HepG2 (cell line): ENCODE measurements around the gene LRRC8E. TPM values are rescaled to one million over a fixed set of nuclear protein-coding genes. Genes with fewer than 3 reads are reported as not detected.

Experiments used
- ATAC-seq: fragments of 200-7000 bp; cut with Tn5 transposase; 3 replicates; pipeline ENCODE4 v1.9.1; 2020; ENCODE audit warnings: mild to moderate bottlenecking, moderate library complexity
- BruUV-seq: library from RNA; stranded (reverse); fragments of 400-500 nt; replicated peaks from 2 replicates; lab custom pipeline; 2021; lab: Mats Ljungman, UMichigan
- CTCF ChIA-PET: fragments of 300-600 bp; formaldehyde crosslinking; extraction: SDS; loops from one replicate; lab custom pipeline; 2021; ENCODE audit warnings: low total read pairs, inconsistent platforms, low intra/inter-chr PET ratio; lab: Yijun Ruan, JAX
- POLR2A ChIA-PET: fragments of 350-600 bp; sonication (Branson Sonifier 250); formaldehyde crosslinking; loops from one replicate; lab custom pipeline; 2020; ENCODE audit warnings: antibody characterized with exemption, inconsistent platforms; lab: Yijun Ruan, JAX
- DNase-seq: peaks from one replicate; pipeline ENCODE4 v3.0.0-alpha.2; 2015; ENCODE audit warnings: low spot score
- FAIRE-seq: peaks from 3 replicates; lab custom pipeline; 2011; peaks lifted over from hg19 to GRCh38; lab: Jason Lieb, UNC
- H2AFZ ChIP-seq: one replicate; pipeline ENCODE4 v1.6.1; 2011; ENCODE audit warnings: low read length, inconsistent platforms
- H3K27ac ChIP-seq: fragments of 300-600 bp; 3 replicates; pipeline ENCODE4 v1.8.0; 2011; ENCODE audit warnings: mixed run types, mild to moderate bottlenecking, mixed read lengths, low read length, inconsistent platforms; ENCODE audit not compliant: insufficient read depth; ENCODE audit errors: extremely low read length
- H3K27me3 ChIP-seq, 2 experiments: fragments of 200-600 bp in 1 of 2; 2 replicates in 1 of 2; 3 replicates in 1 of 2; pipeline versions ENCODE4 v1.6.0 to v1.8.0; 2011; ENCODE audit warnings: low read length in 2 of 2, mild to moderate bottlenecking in 2 of 2, moderate library complexity in 2 of 2, inconsistent platforms in 1 of 2; ENCODE audit not compliant: insufficient read depth in 2 of 2, control insufficient read depth in 1 of 2
- H3K36me3 ChIP-seq, 2 experiments: fragments of 200-600 bp in 1 of 2; replicated peaks in 1 of 2; 2 replicates in 1 of 2; 3 replicates in 1 of 2; pipeline versions ENCODE4 v1.5.1 to v1.8.0; 2011; ENCODE audit warnings: low read length in 2 of 2, inconsistent platforms in 1 of 2; ENCODE audit not compliant: insufficient read depth in 2 of 2, control insufficient read depth in 1 of 2
- H3K4me1 ChIP-seq: 2 replicates; pipeline ENCODE4 v1.5.1; 2012; ENCODE audit warnings: low read length, inconsistent platforms; ENCODE audit not compliant: insufficient read depth
- H3K4me2 ChIP-seq: 2 replicates; pipeline ENCODE4 v1.6.0; 2011; ENCODE audit warnings: low read depth, low read length, inconsistent platforms
- H3K4me3 ChIP-seq, 3 experiments: fragments of 200-600 bp in 1 of 3; sonication (generic), shearing (Covaris generic) in 1 of 3; replicated peaks in 1 of 3; 2 replicates each; pipeline ENCODE4 v1.5.1; 2011 to 2016; ENCODE audit warnings: low read length in 3 of 3, inconsistent platforms in 2 of 3, low read depth in 2 of 3, mild to moderate bottlenecking in 2 of 3, control low read depth in 1 of 3, mixed read lengths in 1 of 3; ENCODE audit not compliant: insufficient read depth in 1 of 3
- H3K79me2 ChIP-seq: one replicate; pipeline ENCODE4 v1.6.1; 2011; ENCODE audit warnings: low read length, inconsistent platforms; ENCODE audit not compliant: insufficient read depth
- H3K9ac ChIP-seq: 2 replicates; pipeline ENCODE4 v1.6.0; 2011; ENCODE audit warnings: mild to moderate bottlenecking, low read depth, low read length, inconsistent platforms; ENCODE audit not compliant: insufficient read depth
- H3K9me3 ChIP-seq: 2 replicates; pipeline ENCODE4 v1.5.1; 2012; ENCODE audit warnings: mild to moderate bottlenecking, low read length
- H4K20me1 ChIP-seq: 2 replicates; pipeline ENCODE4 v1.6.0; 2011; ENCODE audit warnings: inconsistent platforms, mild to moderate bottlenecking, low read length, moderate library complexity; ENCODE audit not compliant: insufficient read depth
- ATF5 ChIP-seq: sonication (generic); formaldehyde crosslinking; IDR thresholded peaks from 2 replicates; pipeline ENCODE4 v1.4.0; 2020; ENCODE audit warnings: mild to moderate bottlenecking, low read depth, missing genetic modification reagents
- GATA4 ChIP-seq: sonication (generic); IDR thresholded peaks from 2 replicates; pipeline ENCODE4 v1.6.1; 2016; ENCODE audit warnings: antibody characterized with exemption, low read depth, borderline replicate concordance
- MAX ChIP-seq: IDR thresholded peaks from 2 replicates; pipeline ENCODE4 v1.6.1; 2012; ENCODE audit warnings: inconsistent platforms
- NR2F6 ChIP-seq, 2 experiments: IDR thresholded peaks; 2 replicates each; pipeline ENCODE4 v1.6.1; 2016; ENCODE audit warnings: antibody characterized with exemption in 1 of 2, mild to moderate bottlenecking in 1 of 2
- SP1 ChIP-seq, 2 experiments: fragments of 450-650 bp in 1 of 2; sonication (generic) in 1 of 2; formaldehyde crosslinking in 1 of 2; IDR thresholded peaks; 2 replicates each; pipeline versions ENCODE4 v1.4.0 to v1.6.1; 2016 to 2020; ENCODE audit warnings: missing genetic modification reagents in 1 of 2
- ZNF446 ChIP-seq: sonication (generic); formaldehyde crosslinking; IDR thresholded peaks from 2 replicates; pipeline ENCODE4 v1.5.0; 2020; ENCODE audit warnings: mild to moderate bottlenecking, missing genetic modification reagents
- ZNF572 ChIP-seq: sonication (generic); formaldehyde crosslinking; IDR thresholded peaks from 2 replicates; pipeline ENCODE4 v1.5.1; 2020; ENCODE audit warnings: mild to moderate bottlenecking, missing genetic modification reagents
- ZNF609 ChIP-seq: sonication (generic); formaldehyde crosslinking; IDR thresholded peaks from 2 replicates; pipeline ENCODE4 v1.4.0; 2020; ENCODE audit warnings: mild to moderate bottlenecking, missing genetic modification reagents, borderline replicate concordance
- WGBS: methylation state at CpG from one replicate; pipeline ENCODE4 v1.1.6; 2017; ENCODE audit warnings: low lambda C conversion rate; 5-methylcytosine and 5-hydroxymethylcytosine counted together
- in situ Hi-C: cut with HindIII; loops from 2 replicates; pipeline ENCODE4 v1.10.0; 2017; ENCODE audit warnings: low pct_unique_long_range_greater_than_20kb; ENCODE audit not compliant: extremely low pct_ligation_motif_present
- intact Hi-C: fragments of 100-400 bp; cut with micrococcal nuclease; formaldehyde crosslinking; loops from one replicate; pipeline ENCODE4 v1.10.0; 2022; ENCODE audit not compliant: unreplicated experiment
- polyA plus RNA-seq, 8 experiments: library from polyadenylated mRNA; depleted of rRNA in 3 of 8; stranded (reverse) in 7 of 8; unstranded in 1 of 8; fragments of >200 nt; fragmentation: Illumina TruSeq in 4 of 8; extraction: Trizol in 4 of 8; gene quantifications; 2 replicates each; pipeline versions ENCODE4 v1.2.1 to v1.2.3, GENCODE V29; 2011 to 2016; ENCODE audit warnings: low read depth in 4 of 8, missing spikeins in 1 of 8, mixed read lengths in 1 of 8; ENCODE audit not compliant: insufficient read depth in 1 of 8
- total RNA-seq, 5 experiments: library from RNA; depleted of rRNA; stranded (reverse); fragments of >200 nt; fragmentation: Illumina TruSeq; extraction: Trizol; gene quantifications; 2 replicates each; pipeline ENCODE4 v1.2.3, GENCODE V29; 2016; ENCODE audit warnings: low read depth in 1 of 5

The LRRC8E gene
- total and polyA plus RNA-seq, 2 of the 13 experiments (the other 11 are each of a cell fraction or from before 2014, with no cell fraction given): 8.0 to 10.3 TPM

GRCh38 chr19:7921967-7922835, 33.9 kb downstream of the LRRC8E start:
- BruUV-seq: TSS peak; percentile 42
- no peak overlapping the region for H2AFZ ChIP-seq
- no peaks in the 10 kb centered on the region for H3K79me2 ChIP-seq
- no peaks in the 10 kb centered on the region for H3K9me3 ChIP-seq
- H3K4me3 ChIP-seq: no peak overlapping the region
- intact Hi-C loops: no loop called here
- peaks cover 5% of the 10 kb centered on the region; the same call in 1 of the 2 replicates for H4K20me1 ChIP-seq
- FAIRE-seq: no peak
- no peak overlapping the region for H3K4me2 ChIP-seq
- H3K36me3 ChIP-seq: peaks cover 5 to 10% of the 10 kb centered on the region in 2 experiments; a peak in 2 of 5 replicates
- ChIA-PET CTCF (no interaction called here), POLR2A (interaction anchor here (1.4 to 5.4 kb wide), 3 partner anchors 21 to 53 kb away, joined by 7 to 85 read pairs (median 67); partner anchors contain the start of gene TIMM44)
- no peaks in the 10 kb centered on the region; a peak in 1 of 5 replicates for H3K27me3 ChIP-seq
- DNase-seq: no peak
- no peak for TF ChIP-seq MAX
- 94% methylated on average over 13 of the region's 31 CpGs for WGBS
- ATAC-seq: no peak
- H3K4me1 ChIP-seq: peaks cover 25% of the 10 kb centered on the region
- H3K9ac ChIP-seq: no peak overlapping the region
- in situ Hi-C loops: loop anchor here (5.0 kb wide), 1 partner anchor 70 kb away; no protein-coding TSS in a partner anchor
- no peak overlapping the region for H3K27ac ChIP-seq

GRCh38 chr19:7922836-7923195, 34.5 kb downstream of the LRRC8E start:
- no peak for DNase-seq
- no peaks in the 10 kb centered on the region for H3K9me3 ChIP-seq
- WGBS: 95% methylated on average over 5 of the region's 8 CpGs
- H3K27ac ChIP-seq: no peak overlapping the region
- H3K79me2 ChIP-seq: no peaks in the 10 kb centered on the region
- intact Hi-C loops: no loop called here
- peaks cover 21% of the 10 kb centered on the region for H3K4me1 ChIP-seq
- no peak overlapping the region for H3K4me3 ChIP-seq
- no peak for TF ChIP-seq GATA4
- TF ChIP-seq NR2F6 (IDR thresholded peaks at IDR 0.05): no peak
- TF ChIP-seq NR2F6 (CRISPR knock-in tag; IDR thresholded peaks at IDR 0.05): no peak
- no peak for TF ChIP-seq ZNF446
- no peak for TF ChIP-seq ATF5 (CRISPR knock-in tag)
- no peak for TF ChIP-seq ZNF609 (CRISPR knock-in tag)
- no peak for TF ChIP-seq ZNF572 (CRISPR knock-in tag)
- no peak for TF ChIP-seq SP1 (IDR thresholded peaks at IDR 0.05)
- no peak for TF ChIP-seq SP1 (CRISPR knock-in tag; IDR thresholded peaks at IDR 0.05)
- TF ChIP-seq, all 625 proteins: peak for 0
- FAIRE-seq: no peak
- ChIA-PET CTCF (no interaction called here), POLR2A (interaction anchor here (1.4 kb wide), 1 partner anchor 21 kb away, joined by 7 read pairs; the partner anchor contains the start of gene TIMM44)
- peaks cover 5% of the 10 kb centered on the region; the same call in 1 of the 2 replicates for H4K20me1 ChIP-seq
- BruUV-seq: no TSS peak
- H3K36me3 ChIP-seq: peaks cover 5 to 10% of the 10 kb centered on the region in 2 experiments; a peak in 2 of 5 replicates
- no peaks in the 10 kb centered on the region; a peak in 1 of 5 replicates for H3K27me3 ChIP-seq
- ATAC-seq: no peak
- in situ Hi-C loops: loop anchor here (5.0 kb wide), 1 partner anchor 71 kb away; no protein-coding TSS in a partner anchor
- no peak overlapping the region for H3K9ac ChIP-seq
- H2AFZ ChIP-seq: no peak overlapping the region
- H3K4me2 ChIP-seq: no peak overlapping the region
